Measurements from ENCODE around the gene RASGRF1.

Gene RASGRF1

DNA sequence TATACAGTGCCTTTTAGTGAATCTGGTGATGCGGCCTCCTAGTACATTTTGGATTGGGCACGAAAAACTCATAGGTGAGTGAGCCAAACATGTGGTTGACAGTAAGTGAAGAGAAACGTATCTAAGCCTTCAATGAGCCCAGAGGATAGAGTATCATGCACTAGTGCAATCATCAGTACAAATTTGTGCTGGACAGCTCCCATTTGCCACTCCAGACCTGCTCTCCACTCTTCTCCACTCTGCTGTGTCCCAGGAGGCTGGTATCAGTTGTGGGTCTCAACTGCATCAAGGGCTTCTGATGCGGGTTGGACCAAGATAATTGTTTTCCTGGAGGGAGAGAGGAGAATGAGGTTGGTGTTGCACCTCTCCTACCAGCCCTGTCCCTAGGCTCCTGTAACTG lies 9.1 kb upstream of the RASGRF1 start:
- DNase-seq = no peak

DNA sequence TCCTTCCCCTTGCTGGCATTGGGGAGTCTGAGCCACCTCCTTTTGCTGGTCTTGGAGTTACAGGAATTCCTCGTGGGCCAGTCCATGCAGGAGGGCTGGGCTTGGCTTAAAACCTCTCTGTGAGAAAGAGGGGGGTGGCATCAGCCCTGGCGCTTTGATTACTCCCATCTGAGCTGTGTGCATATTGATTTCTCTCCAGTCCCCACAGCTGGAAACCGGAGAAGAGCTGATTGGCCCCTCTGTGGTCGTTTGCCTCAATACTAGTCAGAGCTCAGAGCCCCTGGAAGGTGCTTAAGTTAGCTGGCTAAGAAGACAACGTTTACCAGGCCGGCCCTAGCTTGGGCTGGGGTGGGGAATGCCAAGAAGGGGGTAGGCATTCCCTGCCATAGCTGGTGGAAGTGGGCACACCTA lies 4.0 kb upstream of the RASGRF1 start:
- no peak for DNase-seq

DNA sequence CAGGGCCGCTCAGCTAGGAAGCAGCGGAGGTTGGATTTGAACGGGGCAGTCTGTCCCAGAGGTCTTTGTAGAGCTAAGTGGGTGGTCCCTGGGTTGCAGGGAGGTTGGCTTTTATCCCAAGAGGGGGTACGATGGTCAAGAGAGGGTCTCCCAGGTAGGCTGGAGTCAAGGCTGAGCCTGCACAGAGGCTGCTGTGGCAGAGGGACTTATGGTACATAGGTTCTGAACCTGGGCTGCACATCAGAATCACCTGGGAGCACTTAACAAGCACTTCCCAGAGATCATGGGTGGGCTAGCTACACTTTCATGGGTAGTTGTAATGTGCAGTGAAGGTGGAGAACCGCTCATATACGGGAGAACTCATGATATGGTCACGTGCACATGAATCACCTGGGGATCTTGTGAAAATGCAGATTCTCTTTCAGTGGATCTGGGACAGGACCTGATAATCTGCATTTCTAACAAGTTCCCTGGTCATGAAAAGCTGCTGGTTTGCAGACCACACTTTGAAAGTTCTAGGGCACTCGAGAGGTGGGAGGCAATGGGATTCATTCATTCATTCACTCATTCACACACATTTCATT lies 2.9 kb upstream of the RASGRF1 start:
- DNase-seq = no peak

DNA sequence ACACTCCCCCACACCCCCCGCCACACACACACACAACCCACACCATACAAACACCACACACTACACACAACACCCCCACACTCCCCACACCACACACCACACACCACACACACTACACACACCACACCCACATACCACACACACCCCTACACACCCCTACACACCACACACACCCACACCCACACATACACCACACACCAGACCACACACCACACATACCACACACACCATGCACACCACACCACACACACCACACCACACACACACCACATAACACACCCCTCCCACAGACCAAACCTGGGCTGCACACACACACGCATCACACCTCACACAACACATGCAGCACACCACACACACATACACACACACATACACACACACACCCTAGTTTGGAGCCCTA lies 1.8 kb upstream of the RASGRF1 start:
- DNase-seq = no peak

DNA sequence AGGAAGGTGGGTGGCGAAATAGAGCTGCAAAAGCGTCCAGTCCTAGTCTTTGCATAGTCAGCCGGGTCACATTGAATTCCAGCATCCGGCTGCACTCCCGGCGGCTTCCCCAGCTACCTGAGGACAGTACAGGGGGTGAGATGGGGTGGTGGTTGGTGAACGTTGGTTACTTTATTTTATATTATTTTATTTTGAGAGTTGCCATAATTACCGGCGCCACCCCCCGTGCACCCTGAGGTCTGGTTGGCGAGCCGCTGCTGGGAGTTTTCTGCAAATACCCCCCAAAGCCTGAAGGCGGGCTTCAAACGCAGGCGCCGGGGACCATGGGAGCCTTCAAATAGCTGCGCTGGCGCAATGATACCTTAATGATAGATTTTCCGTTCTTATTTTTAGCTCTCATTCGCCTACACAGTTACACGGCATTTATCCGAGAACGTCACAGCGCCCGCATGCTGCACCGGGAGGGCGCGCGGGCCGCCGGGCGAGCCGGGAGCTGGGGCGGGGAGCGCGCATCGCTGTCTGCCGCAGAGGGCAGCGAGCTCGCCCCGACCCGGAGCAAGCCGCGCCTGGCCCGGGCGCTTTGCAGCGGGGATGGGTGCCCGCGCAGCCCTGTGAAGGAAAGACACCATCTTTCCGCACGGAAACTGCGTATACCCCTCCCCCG lies 756 bp upstream of the RASGRF1 start:
- DNase-seq = no peak

DNA sequence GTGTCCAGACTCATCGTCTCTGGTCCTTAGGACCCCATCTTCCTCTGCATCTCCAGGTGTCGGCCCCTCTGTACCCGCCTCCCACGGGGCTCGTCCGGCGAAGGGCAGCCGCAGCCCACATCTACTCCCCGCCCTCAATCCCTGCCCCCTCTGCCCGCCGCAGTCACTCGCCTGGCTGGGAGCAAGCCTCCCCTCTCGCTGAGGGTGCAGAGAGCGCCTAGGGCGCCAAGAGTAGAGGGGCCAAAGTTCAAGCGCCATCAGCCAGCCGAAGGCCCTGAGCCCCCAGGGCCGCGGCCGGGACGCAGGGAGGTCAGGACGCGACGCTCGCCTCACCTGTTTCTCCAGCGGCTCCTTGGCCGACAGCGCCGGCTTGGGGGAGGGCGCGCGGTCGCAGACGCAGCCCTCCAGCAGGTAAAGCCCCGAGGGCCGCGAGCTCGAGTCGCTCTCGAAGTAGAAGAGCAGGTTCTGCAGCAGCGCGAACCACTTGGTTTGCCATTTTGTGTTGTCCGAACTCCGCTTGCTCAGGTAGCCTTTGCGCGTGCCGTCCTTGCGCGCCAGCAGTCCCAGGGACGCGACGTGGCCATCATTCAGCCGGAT lies 592 bp downstream of the RASGRF1 start:
- DNase-seq = no peak

DNA sequence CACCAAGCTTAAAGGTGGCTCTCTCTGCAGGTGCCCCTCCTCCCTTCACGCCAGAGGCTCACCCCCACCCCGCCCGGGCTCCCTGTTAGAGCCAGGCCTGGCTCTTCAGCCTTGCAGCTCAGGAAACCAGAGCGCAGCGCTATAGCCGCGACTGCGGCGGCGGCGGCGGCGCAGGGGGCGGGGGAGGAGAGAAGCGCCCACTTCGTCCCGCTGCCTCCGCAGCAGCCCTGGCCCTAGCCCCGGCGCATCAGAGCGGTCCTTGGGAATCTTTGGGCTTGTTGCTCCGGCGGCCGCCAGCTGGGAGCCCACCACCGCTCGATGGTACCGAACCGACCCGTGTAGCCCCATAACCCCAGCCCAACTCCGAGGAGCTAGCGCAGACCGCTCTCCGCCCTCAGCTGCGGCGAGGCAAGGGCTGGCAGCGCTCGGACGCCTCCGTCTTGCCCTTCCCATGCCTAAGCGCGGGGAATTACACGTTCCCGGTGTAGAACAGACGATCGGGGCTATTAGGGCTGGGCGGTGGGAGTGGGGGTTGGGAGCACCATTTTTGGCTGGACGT lies 1.2 kb downstream of the RASGRF1 start:
- DNase-seq = no peak

DNA sequence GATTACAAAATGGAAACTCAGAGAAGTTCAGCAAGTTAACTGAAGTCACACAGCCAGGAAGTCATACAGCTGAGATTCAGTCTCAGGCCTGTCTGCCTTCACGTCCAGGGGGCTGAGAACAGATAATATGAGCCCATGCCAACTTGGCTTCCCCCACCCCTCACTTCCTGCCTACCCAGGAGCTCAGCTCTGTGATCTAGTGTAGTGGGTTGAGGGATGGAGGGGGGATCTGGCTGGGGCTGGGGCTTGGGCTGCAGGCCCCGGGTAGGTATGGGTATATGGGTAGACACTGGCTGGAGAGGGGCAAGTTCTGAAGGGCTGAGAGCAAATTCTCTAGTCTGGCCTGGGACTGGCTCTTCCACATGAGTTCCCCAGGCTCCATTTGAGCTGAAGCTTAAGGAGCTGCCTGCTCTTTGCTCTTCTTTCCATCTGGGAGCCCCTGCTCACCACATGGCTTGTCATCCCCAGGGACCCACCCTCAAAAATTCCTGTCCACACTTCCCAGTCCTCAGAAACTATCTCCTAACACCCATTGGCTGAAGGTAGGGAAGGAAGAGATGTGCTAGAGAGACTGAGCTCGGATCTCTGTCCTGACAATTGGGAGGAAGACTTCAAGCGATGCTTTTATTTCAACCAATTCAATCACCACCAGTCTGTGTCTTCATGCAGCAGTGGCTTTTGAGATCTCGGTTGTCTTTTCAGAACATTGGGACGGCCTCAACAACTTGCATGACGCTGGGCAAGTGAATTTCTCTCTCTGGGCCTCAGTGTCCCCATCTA lies 2.0 kb downstream of the RASGRF1 start:
- no peak for DNase-seq

DNA sequence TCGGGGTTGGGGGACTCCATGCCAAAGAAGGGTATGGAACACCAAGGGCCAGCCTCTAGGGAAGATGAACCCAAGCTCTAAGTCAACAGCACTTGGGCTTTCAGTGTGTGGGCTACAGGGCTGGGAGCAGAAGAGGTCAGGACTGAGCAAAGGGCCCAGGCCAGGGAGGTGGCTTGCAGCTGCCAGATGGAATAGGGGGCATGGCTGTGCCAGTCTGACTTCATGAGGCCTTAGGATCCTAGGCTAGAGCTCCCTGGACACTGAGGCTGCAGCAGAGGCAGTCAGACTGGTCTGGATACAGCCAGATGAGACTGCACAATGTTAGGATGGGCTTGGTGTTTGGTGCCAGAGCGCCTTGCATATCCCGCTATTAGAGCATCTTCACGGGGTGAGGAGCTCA lies 3.8 kb downstream of the RASGRF1 start:
- DNase-seq = no peak

DNA sequence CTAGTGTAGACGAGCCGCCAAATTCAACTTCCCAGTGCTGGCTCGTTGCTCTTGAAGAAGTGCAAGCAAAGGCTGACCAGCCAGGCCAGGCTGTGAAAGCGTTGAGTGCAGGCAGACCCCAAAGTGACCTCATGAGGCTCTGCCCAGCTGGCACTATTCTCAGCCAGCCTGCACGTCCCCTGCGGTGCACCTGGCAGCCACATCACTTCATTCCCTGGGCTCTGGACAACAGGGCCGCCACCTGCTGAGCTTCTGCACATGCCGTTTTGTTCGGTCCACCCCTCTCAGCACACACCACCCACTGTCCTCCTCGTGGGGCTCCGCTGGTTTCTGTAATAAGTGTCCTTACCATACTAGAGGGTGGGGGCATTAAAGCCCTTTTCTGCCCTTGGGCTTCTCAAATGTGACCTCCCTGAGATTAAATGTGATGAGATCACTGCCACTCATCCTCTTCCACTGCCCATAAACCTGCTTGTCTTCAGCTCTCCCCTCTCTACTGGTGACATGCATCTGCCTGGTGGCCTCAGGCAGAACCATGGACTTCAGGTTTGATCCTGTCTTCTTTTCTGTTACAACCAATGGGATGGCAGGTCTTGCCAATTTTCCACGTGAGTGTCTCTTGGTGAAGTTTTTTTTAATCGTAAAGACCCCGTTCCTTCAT lies 6.1 kb downstream of the RASGRF1 start:
- no peak for DNase-seq

DNA sequence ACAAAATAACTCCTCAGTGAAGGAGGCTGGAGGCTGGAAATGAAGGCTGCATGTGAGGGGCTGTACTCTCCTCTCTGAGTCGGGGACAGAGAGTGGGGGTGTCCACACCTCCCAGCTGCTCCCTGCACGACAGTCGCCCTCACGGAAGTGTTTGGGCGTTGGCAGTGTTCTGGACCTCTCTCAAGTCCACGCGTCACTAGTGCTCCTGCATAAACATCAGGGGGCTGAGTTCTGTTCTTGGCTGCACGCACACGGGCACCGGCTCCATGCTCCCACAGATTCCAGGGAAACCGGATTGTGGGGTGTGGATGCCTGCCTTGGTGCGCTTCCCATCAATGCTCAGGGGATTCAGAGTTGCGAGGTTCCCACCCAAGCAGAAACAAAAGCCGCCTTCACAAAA lies 7.4 kb downstream of the RASGRF1 start:
- no peak for DNase-seq

DNA sequence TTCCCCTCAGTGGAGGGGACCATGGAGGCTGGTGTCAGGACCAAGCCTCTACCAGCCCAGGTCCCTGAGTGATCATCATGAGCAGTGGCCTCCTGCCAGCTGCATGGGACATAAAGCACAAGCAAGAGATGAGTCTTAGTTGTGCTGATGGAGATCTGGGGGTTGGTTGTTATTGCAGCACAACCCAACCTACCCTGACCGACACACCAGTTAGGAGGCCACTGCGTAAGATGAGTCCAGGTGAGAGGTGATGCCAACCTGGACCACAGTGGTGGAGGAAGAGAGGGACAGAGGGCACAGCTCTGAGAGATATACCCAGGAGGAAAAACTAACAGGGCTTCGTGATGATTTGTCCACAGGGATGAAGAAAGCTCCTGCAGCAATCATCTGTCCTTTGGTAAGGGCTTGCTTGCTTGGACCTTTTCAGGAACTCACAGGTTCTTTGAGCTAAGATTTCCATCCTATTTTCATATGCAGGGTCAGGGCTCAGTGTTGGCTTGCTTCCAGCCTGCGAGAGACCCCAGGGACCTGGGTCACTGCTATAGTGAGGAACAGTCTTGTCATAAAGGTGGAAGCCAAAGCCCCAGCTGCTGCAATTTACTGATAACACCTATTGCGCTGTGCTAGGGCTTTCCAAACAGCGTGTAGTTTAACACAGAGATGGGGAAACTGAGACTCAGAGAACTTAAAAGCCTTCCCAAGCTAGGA lies 8.1 kb downstream of the RASGRF1 start:
- DNase-seq = no peak

DNA sequence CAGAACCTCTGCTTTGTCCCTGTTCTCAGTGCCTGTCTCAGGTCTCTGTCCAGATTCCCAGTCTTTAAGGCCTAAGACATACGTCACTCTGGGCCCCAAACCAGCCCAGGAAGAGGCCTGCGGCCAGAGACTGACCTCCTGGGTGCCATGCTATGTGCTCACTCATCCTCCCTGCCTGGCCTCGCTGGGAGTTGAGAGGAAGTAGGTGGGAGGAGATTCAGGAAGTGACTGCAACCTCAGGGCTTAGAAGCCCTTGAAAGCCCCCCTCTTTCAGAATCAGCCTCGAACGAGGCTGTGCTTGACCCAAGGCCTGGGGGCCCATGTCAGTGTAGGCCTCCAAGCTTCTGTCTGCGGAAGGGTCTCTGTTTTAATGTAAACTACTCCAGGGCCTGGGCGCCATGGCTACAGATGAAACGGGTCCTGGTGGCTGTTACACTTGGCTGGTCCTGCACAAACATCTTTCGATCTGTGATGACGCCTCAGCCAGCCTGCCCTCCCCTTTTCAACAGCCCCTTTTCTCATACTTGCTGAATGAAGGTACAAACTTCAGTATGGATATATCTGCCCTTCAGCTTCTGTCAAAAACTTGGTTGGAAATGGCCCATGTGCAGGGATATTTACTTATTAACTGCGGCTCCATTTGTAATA lies 11.7 kb downstream of the RASGRF1 start:
- DNase-seq = no peak

DNA sequence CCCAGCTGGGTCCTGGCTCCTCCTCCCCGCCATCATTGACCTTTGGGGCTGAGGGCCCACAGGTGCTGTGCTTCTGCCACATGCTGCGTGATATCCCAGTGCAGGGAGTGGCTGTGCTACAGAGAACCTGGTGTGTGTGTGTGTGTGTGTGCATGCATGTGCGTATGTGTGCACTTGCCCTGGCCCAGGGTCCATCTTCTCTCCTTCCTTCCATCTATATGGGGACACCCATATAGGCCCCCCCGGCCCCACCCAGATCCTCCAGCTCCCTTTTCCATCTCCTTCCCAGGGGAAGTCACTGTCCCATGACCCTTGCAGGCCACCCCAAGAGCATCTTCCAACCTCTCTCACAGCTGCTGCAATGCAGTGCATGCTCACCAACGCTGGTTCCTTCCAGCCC lies 12.6 kb downstream of the RASGRF1 start:
- no peak for DNase-seq

DNA sequence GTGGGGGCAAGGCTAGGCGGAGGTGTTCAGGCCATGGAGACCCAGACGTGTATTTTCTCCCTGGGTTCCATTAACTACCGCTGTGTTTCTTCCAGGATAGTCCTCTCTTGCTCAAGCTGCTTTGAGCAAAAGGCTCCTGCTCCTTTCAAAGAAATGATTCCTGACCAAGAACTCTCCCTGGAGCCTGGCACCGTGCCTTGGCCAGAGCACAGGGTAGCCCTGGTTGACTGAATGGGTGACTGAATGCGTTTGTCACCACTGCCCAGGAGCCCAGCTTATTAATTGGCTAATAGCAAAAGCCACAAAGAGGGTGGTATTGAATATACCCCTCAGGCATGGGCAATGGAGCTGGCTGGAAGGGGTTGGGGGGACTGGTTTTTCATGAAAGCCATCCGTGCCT lies 13.9 kb downstream of the RASGRF1 start:
- DNase-seq = no peak

DNA sequence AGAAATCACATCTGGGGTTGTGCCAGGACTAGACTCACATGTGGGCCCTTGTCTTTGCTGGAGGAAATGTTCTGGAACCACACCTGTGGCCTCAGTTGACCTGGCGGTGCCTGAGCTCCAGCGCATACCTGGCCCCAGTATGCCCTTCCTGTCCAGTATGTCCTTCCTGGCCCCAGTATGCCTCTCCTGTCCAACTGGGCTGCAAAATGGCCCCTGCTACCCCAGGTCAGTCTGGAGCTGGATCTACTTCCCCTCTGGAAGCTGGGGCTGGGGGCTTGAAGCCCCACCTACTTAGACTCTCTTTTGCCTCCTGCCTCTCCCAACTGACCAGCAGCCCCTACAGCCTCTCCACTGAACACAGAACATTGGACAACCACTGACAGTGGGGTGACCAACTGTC lies 15.3 kb downstream of the RASGRF1 start:
- no peak for DNase-seq

DNA sequence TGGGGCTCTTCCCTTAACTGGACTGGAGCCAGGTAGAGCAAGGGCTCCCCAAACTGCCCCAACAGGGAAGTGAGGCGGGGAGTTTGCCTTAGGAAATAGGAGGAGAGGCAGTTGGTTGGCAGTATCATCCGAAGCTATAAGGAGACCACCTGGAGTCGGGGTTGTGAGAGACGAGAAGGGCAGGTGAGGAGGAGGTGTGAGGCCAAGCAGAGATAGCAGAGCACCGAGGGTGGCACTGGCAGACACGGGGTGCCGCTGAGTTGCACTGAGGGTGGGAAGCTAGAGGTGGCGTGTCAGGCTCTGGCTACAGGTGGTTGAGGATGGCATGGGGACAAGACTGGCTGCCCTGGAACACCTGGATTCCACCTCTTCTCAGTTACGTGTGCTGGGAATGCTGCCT lies 17.2 kb downstream of the RASGRF1 start:
- no peak for DNase-seq

DNA sequence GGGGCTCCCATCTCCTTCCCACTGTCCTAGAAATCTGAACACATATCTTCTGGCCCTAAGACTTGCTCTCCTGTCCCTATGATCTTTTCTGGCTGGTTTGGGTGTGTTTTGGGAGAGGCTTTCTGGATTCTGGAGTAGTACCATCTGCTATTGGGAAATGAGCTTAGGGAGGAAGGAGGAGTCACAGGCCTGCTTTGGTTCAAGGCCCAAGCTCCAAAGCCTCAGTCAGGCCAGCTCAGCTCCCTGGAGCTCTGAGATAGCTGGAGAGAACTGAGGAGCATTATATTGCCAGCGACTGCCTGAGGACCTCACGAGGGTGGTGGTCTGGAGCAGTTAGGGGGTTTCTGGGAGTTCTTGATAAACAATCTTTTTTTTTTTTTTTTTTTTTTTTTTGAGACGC lies 18.7 kb downstream of the RASGRF1 start:
- DNase-seq = no peak

DNA sequence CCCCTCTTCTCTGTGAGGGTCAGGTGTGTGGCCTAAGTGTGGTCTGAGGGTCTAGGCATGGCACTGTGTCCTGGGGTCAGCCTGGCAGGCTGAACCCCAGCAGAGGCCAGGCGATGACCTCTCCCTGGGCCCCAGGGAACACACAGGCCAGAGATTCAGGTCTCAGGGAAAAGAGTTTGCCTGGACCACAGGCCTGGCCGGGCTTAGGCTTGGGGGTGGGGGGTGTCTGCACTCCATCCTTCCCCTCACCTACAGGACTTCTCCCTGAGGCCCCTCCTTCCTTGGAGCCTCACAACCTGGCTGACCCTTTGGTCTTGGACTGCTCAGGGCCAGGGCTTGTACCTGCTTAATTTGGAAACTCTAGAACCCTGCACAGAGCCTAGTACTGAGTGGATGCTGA lies 21.8 kb downstream of the RASGRF1 start:
- no peak for DNase-seq

DNA sequence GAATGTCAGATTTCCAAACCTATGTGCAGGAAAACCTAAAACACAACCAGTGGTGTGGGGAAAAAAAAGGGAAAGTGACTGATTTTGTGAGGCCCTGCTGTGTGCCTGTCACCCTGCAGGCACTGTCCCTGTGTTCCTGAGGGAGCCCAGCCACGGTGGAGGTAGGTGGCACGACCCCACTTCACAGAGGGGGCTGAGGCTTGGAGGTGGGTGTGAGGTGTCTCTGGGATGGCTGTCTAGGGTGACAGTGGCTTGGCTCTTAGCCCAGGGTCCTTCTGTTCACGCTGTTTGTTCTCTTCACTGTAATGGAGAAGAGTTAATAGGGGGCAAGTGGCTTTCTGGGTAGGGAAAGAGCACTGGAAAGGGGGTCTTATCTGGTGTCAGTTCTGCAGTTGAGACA lies 22.6 kb downstream of the RASGRF1 start:
- DNase-seq = no peak

DNA sequence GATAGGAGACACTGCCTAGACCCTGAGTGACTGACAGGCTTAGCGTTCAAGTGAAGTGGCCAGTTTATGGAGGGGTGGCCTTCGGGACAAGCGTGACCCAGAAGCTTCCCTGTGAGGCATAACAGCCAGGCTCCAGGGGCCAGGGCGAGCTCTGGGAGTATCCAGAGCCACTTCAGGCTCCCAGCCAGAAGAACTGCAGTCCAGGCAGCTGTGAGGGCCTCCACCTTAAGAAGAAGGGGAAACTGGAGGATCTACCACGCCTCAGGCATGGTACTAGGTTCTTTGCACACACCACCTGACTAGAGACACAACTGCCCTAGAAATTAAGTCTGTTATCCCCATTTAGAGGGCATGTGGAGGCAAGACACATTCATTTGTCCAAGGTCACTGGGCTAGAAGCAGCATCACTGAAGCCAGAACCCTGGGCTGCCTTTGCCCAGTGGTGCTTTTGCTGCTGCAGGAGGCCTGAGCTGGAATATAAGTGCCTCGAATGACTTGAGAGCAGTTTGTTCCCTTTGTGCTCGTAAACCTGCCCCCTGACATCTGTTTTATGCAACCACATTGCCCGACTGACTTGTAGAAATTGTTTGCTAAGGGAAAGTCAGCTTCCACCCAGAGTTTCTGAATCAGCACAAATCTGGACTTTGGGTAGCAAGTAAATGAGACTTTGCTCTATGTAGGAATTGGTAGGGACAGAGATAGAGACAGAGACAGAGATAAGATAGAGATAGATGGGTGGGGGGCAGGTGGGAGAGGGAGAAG lies 23.3 kb downstream of the RASGRF1 start:
- no peak for DNase-seq
